ENCODE results near the gene SMARCA1.

Gene SMARCA1

GRCh38 chrX:129529685-129530281 lies 6.5 kb upstream of the SMARCA1 start:
- DNase-seq (ENCODE audit: low read depth, low spot score) = no peak

- no peak for DNase-seq (ENCODE audit: low read depth, low spot score)
These were observed 2.6 kb upstream of the SMARCA1 start for GRCh38 chrX:129525896-129526295.

- DNase-seq (ENCODE audit: low read depth, low spot score) = no peak
These were observed 1.9 kb upstream of the SMARCA1 start for GRCh38 chrX:129525162-129525561.

- DNase-seq (ENCODE audit: low read depth, low spot score) = no peak
These were observed 1.1 kb upstream of the SMARCA1 start for GRCh38 chrX:129524250-129524850.

- no peak for DNase-seq (ENCODE audit: low read depth, low spot score)
These were observed 859 bp downstream of the SMARCA1 start for GRCh38 chrX:129522184-129523078.

GRCh38 chrX:129520151-129520550 lies 3.1 kb downstream of the SMARCA1 start:
- DNase-seq (ENCODE audit: low read depth, low spot score) = no peak

GRCh38 chrX:129516402-129516801 lies 6.9 kb downstream of the SMARCA1 start:
- DNase-seq (ENCODE audit: low read depth, low spot score) = no peak

GRCh38 chrX:129512409-129512808 lies 10.9 kb downstream of the SMARCA1 start:
- DNase-seq (ENCODE audit: low read depth, low spot score) = no peak

GRCh38 chrX:129511689-129512088 lies 11.6 kb downstream of the SMARCA1 start:
- DNase-seq (ENCODE audit: low read depth, low spot score) = no peak

- DNase-seq (ENCODE audit: low read depth, low spot score) = no peak
These were observed 13.0 kb downstream of the SMARCA1 start for GRCh38 chrX:129510331-129510730.

- no peak for DNase-seq (ENCODE audit: low read depth, low spot score)
These were observed 26.0 kb downstream of the SMARCA1 start for GRCh38 chrX:129497146-129497843.

- no peak for DNase-seq (ENCODE audit: low read depth, low spot score)
These were observed 26.7 kb downstream of the SMARCA1 start for GRCh38 chrX:129496625-129497024.

- DNase-seq (ENCODE audit: low read depth, low spot score) = no peak
These were observed 27.4 kb downstream of the SMARCA1 start for GRCh38 chrX:129495900-129496299.

- DNase-seq (ENCODE audit: low read depth, low spot score) = no peak
These were observed 28.4 kb downstream of the SMARCA1 start for GRCh38 chrX:129494887-129495286.

- no peak for DNase-seq (ENCODE audit: low read depth, low spot score)
These were observed 29.6 kb downstream of the SMARCA1 start for GRCh38 chrX:129493643-129494042.

- DNase-seq (ENCODE audit: low read depth, low spot score) = no peak
These were observed 33.0 kb downstream of the SMARCA1 start for GRCh38 chrX:129490330-129490729.

- DNase-seq (ENCODE audit: low read depth, low spot score) = no peak
These were observed 34.9 kb downstream of the SMARCA1 start for GRCh38 chrX:129488359-129488758.

GRCh38 chrX:129480889-129481288 lies 42.4 kb downstream of the SMARCA1 start:
- no peak for DNase-seq (ENCODE audit: low read depth, low spot score)

GRCh38 chrX:129478516-129478915 lies 44.8 kb downstream of the SMARCA1 start:
- no peak for DNase-seq (ENCODE audit: low read depth, low spot score)

- no peak for DNase-seq (ENCODE audit: low read depth, low spot score)
These were observed 51.2 kb downstream of the SMARCA1 start for GRCh38 chrX:129472116-129472515.

GRCh38 chrX:129462707-129463106 lies 60.6 kb downstream of the SMARCA1 start:
- no peak for DNase-seq (ENCODE audit: low read depth, low spot score)

- no peak for DNase-seq (ENCODE audit: low read depth, low spot score)
These were observed 61.4 kb downstream of the SMARCA1 start for GRCh38 chrX:129461801-129462456.

Data from activated CD4-positive, CD25-positive, alpha-beta regulatory T cell treated with anti-CD3 and anti-CD28 coated beads, Interleukin-2, amount 50 U/mL, for 16 hours (primary cell).